H9 (cell line): ENCODE measurements around the gene ABI3. TPM values are rescaled to one million over a fixed set of nuclear protein-coding genes. Genes with fewer than 3 reads are reported as not detected.

Source experiments
- DNase-seq: peaks from one replicate; pipeline ENCODE4 v3.0.0-alpha.2; 2017
- H2AFZ ChIP-seq: one replicate; pipeline ENCODE4 v1.6.1; 2013; ENCODE audit warnings: mild to moderate bottlenecking, low read length, control low read depth, moderate library complexity
- H2AK5ac ChIP-seq: 2 replicates; pipeline ENCODE4 v1.6.1; 2013; ENCODE audit warnings: low read length, control low read depth, mixed read lengths; ENCODE audit not compliant: insufficient read length
- H2BK120ac ChIP-seq: one replicate; pipeline ENCODE4 v1.6.1; 2013; ENCODE audit warnings: low read depth, mild to moderate bottlenecking, low read length, control low read depth, inconsistent platforms; ENCODE audit not compliant: poor library complexity, severe bottlenecking
- H2BK12ac ChIP-seq: 2 replicates; pipeline ENCODE4 v1.6.1; 2013; ENCODE audit warnings: low read length, control low read depth, mixed read lengths, low read depth; ENCODE audit not compliant: insufficient read length
- H2BK15ac ChIP-seq: 2 replicates; pipeline ENCODE4 v1.6.1; 2013; ENCODE audit warnings: low read depth, low read length, control low read depth
- H2BK20ac ChIP-seq: one replicate; pipeline ENCODE4 v1.6.1; 2013; ENCODE audit warnings: low read depth, mild to moderate bottlenecking, low read length, control low read depth, inconsistent platforms; ENCODE audit not compliant: poor library complexity, severe bottlenecking
- H2BK5ac ChIP-seq: 2 replicates; pipeline ENCODE4 v1.6.1; 2013; ENCODE audit warnings: low read length, control low read depth, mixed read lengths; ENCODE audit not compliant: insufficient read length
- H3K14ac ChIP-seq: 2 replicates; pipeline ENCODE4 v1.6.1; 2013; ENCODE audit warnings: low read length, control low read depth; ENCODE audit not compliant: insufficient read depth
- H3K18ac ChIP-seq: 2 replicates; pipeline ENCODE4 v1.6.1; 2013; ENCODE audit warnings: low read depth, mild to moderate bottlenecking, mixed read lengths, low read length, control low read depth; ENCODE audit not compliant: insufficient read length
- H3K23ac ChIP-seq: 2 replicates; pipeline ENCODE4 v1.6.1; 2013; ENCODE audit warnings: low read length, control low read depth, mixed read lengths, low read depth; ENCODE audit not compliant: insufficient read length
- H3K23me2 ChIP-seq: 2 replicates; pipeline ENCODE4 v1.6.1; 2013; ENCODE audit warnings: low read depth, mild to moderate bottlenecking, mixed read lengths, low read length, control low read depth; ENCODE audit not compliant: insufficient read length, poor library complexity, severe bottlenecking
- H3K27ac ChIP-seq: 2 replicates; pipeline ENCODE4 v1.5.1; 2013; ENCODE audit warnings: low read length, control low read depth, mixed read lengths, low read depth; ENCODE audit not compliant: insufficient read length
- H3K27me3 ChIP-seq: 2 replicates; pipeline ENCODE4 v1.6.1; 2013; ENCODE audit warnings: low read length, control low read depth, inconsistent platforms; ENCODE audit not compliant: insufficient read depth
- H3K4ac ChIP-seq: 2 replicates; pipeline ENCODE4 v1.6.1; 2013; ENCODE audit warnings: low read depth, mild to moderate bottlenecking, control low read depth, inconsistent platforms, low read length, moderate library complexity
- H3K4me1 ChIP-seq: 2 replicates; pipeline ENCODE4 v1.6.1; 2013; ENCODE audit warnings: low read length, control low read depth, inconsistent platforms; ENCODE audit not compliant: insufficient read depth
- H3K4me2 ChIP-seq: 2 replicates; pipeline ENCODE4 v1.6.1; 2013; ENCODE audit warnings: low read length, control low read depth, mixed read lengths; ENCODE audit not compliant: insufficient read length, insufficient read depth
- H3K56ac ChIP-seq: 2 replicates; pipeline ENCODE4 v1.6.1; 2013; ENCODE audit warnings: low read depth, mild to moderate bottlenecking, mixed read lengths, low read length, control low read depth; ENCODE audit not compliant: insufficient read length
- H3K79me1 ChIP-seq: 2 replicates; pipeline ENCODE4 v1.6.1; 2013; ENCODE audit warnings: low read depth, mild to moderate bottlenecking, moderate library complexity, low read length, control low read depth, inconsistent platforms; ENCODE audit not compliant: insufficient read depth, poor library complexity, severe bottlenecking
- H3K79me2 ChIP-seq: 2 replicates; pipeline ENCODE4 v1.6.1; 2013; ENCODE audit warnings: low read length, control low read depth, inconsistent platforms; ENCODE audit not compliant: insufficient read depth
- H3K9ac ChIP-seq: 2 replicates; pipeline ENCODE4 v1.6.1; 2013; ENCODE audit warnings: low read length, control low read depth, mixed read lengths; ENCODE audit not compliant: insufficient read length; ENCODE audit errors: extremely low read depth
- H3K9me3 ChIP-seq: one replicate; pipeline ENCODE4 v1.6.1; 2013; ENCODE audit warnings: low read depth, low read length, inconsistent platforms; ENCODE audit not compliant: control insufficient read depth
- H3T11ph ChIP-seq: one replicate; pipeline ENCODE4 v1.6.1; 2013; ENCODE audit warnings: mild to moderate bottlenecking, low read length, control low read depth, inconsistent platforms
- H4K20me1 ChIP-seq: one replicate; pipeline ENCODE4 v1.6.1; 2013; ENCODE audit not compliant: control insufficient read depth, insufficient read length, insufficient read depth
- H4K5ac ChIP-seq: 2 replicates; pipeline ENCODE4 v1.6.1; 2013; ENCODE audit warnings: low read depth, mild to moderate bottlenecking, mixed read lengths, low read length, control low read depth; ENCODE audit not compliant: insufficient read length
- H4K8ac ChIP-seq: replicated peaks from 2 replicates; pipeline ENCODE4 v1.6.1; 2013; ENCODE audit warnings: low read length, control low read depth, mixed read lengths, low read depth; ENCODE audit not compliant: insufficient read length
- H4K91ac ChIP-seq: 2 replicates; pipeline ENCODE4 v1.6.1; 2013; ENCODE audit warnings: low read depth, mild to moderate bottlenecking, moderate library complexity, mixed read lengths, low read length, control low read depth; ENCODE audit not compliant: insufficient read length
- H3K27ac Mint-ChIP-seq, 3 experiments: 2 replicates in 2 of 3; 3 replicates in 1 of 3; pipeline ENCODE4 v1.8.0; 2020 to 2021; ENCODE audit warnings: mixed read lengths in 3 of 3, mild to moderate bottlenecking in 1 of 3, moderate library complexity in 1 of 3
- H3K27me3 Mint-ChIP-seq: 2 replicates; pipeline ENCODE4 v1.8.0; 2021; ENCODE audit warnings: low read depth, mild to moderate bottlenecking, moderate library complexity, mixed read lengths
- H3K36me3 Mint-ChIP-seq, 3 experiments: 2 replicates in 2 of 3; 3 replicates in 1 of 3; pipeline ENCODE4 v1.8.0; 2020 to 2021; ENCODE audit warnings: low read depth in 3 of 3, mixed read lengths in 3 of 3; ENCODE audit not compliant: insufficient read depth in 1 of 3
- H3K4me1 Mint-ChIP-seq, 2 experiments: 2 replicates each; pipeline ENCODE4 v1.8.0; 2020; ENCODE audit warnings: mixed read lengths in 2 of 2
- H3K4me3 Mint-ChIP-seq, 2 experiments: 2 replicates in 1 of 2; 3 replicates in 1 of 2; pipeline ENCODE4 v1.8.0; 2020 to 2021; ENCODE audit warnings: mild to moderate bottlenecking in 2 of 2, mixed read lengths in 2 of 2, moderate library complexity in 1 of 2
- H3K9me3 Mint-ChIP-seq, 2 experiments: 2 replicates in 1 of 2; 3 replicates in 1 of 2; pipeline ENCODE4 v1.8.0; 2020; ENCODE audit warnings: mild to moderate bottlenecking in 2 of 2, mixed read lengths in 2 of 2, moderate library complexity in 1 of 2
- CTCF ChIP-seq: fragments of 200-600 bp; sonication (generic); conservative IDR thresholded peaks from 3 replicates; pipeline ENCODE4 v1.8.0; 2021; ENCODE audit warnings: antibody characterized with exemption, mild to moderate bottlenecking
- WGBS: extraction: QIAGEN DNeasy Blood & Tissue Kit; methylation state at CpG from one replicate; pipeline ENCODE4 v1.1.7; 2013; ENCODE audit warnings: missing lambda C conversion rate, low lambda C conversion rate, mixed read lengths; ENCODE audit not compliant: insufficient read length; ENCODE audit errors: extremely low coverage; 5-methylcytosine and 5-hydroxymethylcytosine counted together
- total RNA-seq: library from RNA; stranded (reverse); gene quantifications from 2 replicates; pipeline ENCODE4 v1.2.1, GENCODE V29; 2021

The ABI3 gene
- total RNA-seq, 1 experiment from 2014 or later = 2.1 TPM

GRCh38 chr17:49213399-49213798 is 2.9 kb downstream of the ABI3 start:
- Histone ChIP-seq H3T11ph (no peak overlapping the region), H3K14ac (no peak overlapping the region), H3K4me2 (no peak overlapping the region), H3K18ac (no peak overlapping the region), H3K9ac (no peak overlapping the region), H2BK15ac (no peak overlapping the region), H2BK5ac (no peak overlapping the region), H4K5ac (no peak overlapping the region), H3K23me2 (no peaks in the 10 kb centered on the region), H2AFZ (no peak overlapping the region), H4K8ac (no peak overlapping the region), H3K9me3 (no peaks in the 10 kb centered on the region), H2BK12ac (no peak overlapping the region), H3K27ac (no peak overlapping the region), H4K20me1 (no peaks in the 10 kb centered on the region), H4K91ac (no peak overlapping the region), H2BK20ac (no peak overlapping the region), H3K4me1 (peaks cover 6% of the 10 kb centered on the region; the same call in 1 of the 2 replicates), H3K27me3 (no peaks in the 10 kb centered on the region), H2BK120ac (no peak overlapping the region), H2AK5ac (no peak overlapping the region), H3K4ac (no peak overlapping the region), H3K56ac (no peak overlapping the region), H3K79me2 (no peaks in the 10 kb centered on the region), H3K79me1 (no peaks in the 10 kb centered on the region), H3K23ac (no peak overlapping the region)
- H3K36me3 Mint-ChIP-seq = no peaks in the 10 kb centered on the region; a peak in 1 of 7 replicates
- H3K9me3 Mint-ChIP-seq = no peaks in the 10 kb centered on the region
- no peak for DNase-seq
- peaks cover 14% of the 10 kb centered on the region for H3K27me3 Mint-ChIP-seq
- peaks cover 46 to 52% of the 10 kb centered on the region in 2 experiments for H3K4me1 Mint-ChIP-seq
- H3K4me3 Mint-ChIP-seq = no peak overlapping the region; a peak in 1 of 5 replicates
- no CpG with 5 or more reads among the region's 5 CpGs for WGBS
- H3K27ac Mint-ChIP-seq = 0 out of 7 replicates have a peak overlapping the region, but pooled peaks of 1 of the 3 experiments have one; percentile 42
- TF ChIP-seq CTCF = no peak
